Umbilical cord (tissue), 2 donors: ENCODE results near the gene TRIM54. TPM values are rescaled to one million over a fixed set of nuclear protein-coding genes. Genes with fewer than 3 reads are reported as not detected.
"Not testable (repeated sequence)": the region's sequence is repeated elsewhere in the genome, so short reads cannot be mapped to it uniquely, and the experiment has no call there.

Source experiments
- DNase-seq: peaks from one replicate; pipeline ENCODE4 v3.0.0-alpha.2; 2015; ENCODE audit warnings: low spot score
- total RNA-seq: library from RNA; depleted of rRNA; stranded (reverse); fragments of >200 nt; gene quantifications from one replicate; pipeline ENCODE4 v1.2.3, GENCODE V29; 2014; ENCODE audit warnings: low replicate concordance; ENCODE audit not compliant: insufficient read depth

The TRIM54 gene
- total RNA-seq, 1 donor from 2014 or later: 5.1 TPM

GRCh38 chr2:27312152-27312551 lies 29.9 kb downstream of the TRIM54 start:
- DNase-seq: no peak

- no peak for DNase-seq
Measured at GRCh38 chr2:27313882-27314645, 31.8 kb downstream of the TRIM54 start.

- DNase-seq: no peak
Measured at GRCh38 chr2:27314709-27315108, 32.5 kb downstream of the TRIM54 start.

GRCh38 chr2:27315122-27315521 lies 32.9 kb downstream of the TRIM54 start:
- no peak for DNase-seq

GRCh38 chr2:27316655-27317412 lies 34.6 kb downstream of the TRIM54 start:
- DNase-seq: no peak

- DNase-seq: not testable (repeated sequence)
Measured at GRCh38 chr2:27319839-27320238, 37.6 kb downstream of the TRIM54 start.

- peak; percentile 20 for DNase-seq
Measured at GRCh38 chr2:27320958-27321543, 38.8 kb downstream of the TRIM54 start.

- DNase-seq: no peak
Measured at GRCh38 chr2:27322301-27322765, 40.1 kb downstream of the TRIM54 start.

GRCh38 chr2:27322766-27323595 lies 40.8 kb downstream of the TRIM54 start, which contains the start of gene MPV17:
Gene MPV17, minus strand, starts transcription at chr2:27323097. Its CDS starts 580 bp downstream, at chr2:27322517.
- DNase-seq: peak; percentile 96

- no peak for DNase-seq
Measured at GRCh38 chr2:27323596-27324285, 41.5 kb downstream of the TRIM54 start.

GRCh38 chr2:27324720-27325119 lies 42.5 kb downstream of the TRIM54 start:
- DNase-seq: no peak

GRCh38 chr2:27335311-27335710 lies 53.1 kb downstream of the TRIM54 start:
- DNase-seq: no peak

- DNase-seq: no peak
Measured at GRCh38 chr2:27336173-27336572, 53.9 kb downstream of the TRIM54 start.

- DNase-seq: no peak
Measured at GRCh38 chr2:27347641-27348040, 65.4 kb downstream of the TRIM54 start.

- no peak for DNase-seq
Measured at GRCh38 chr2:27350106-27350693, 68.0 kb downstream of the TRIM54 start.

- no peak for DNase-seq
Measured at GRCh38 chr2:27351802-27352598, 69.8 kb downstream of the TRIM54 start.

- not testable (repeated sequence) for DNase-seq
Measured at GRCh38 chr2:27353386-27353761, 71.1 kb downstream of the TRIM54 start.

- DNase-seq: peak; percentile 34
Measured at GRCh38 chr2:27353762-27354596, 71.8 kb downstream of the TRIM54 start.

GRCh38 chr2:27354597-27354927 lies 72.3 kb downstream of the TRIM54 start:
- DNase-seq: no peak
